ENCODE results near the gene PIK3CB. TPM values are rescaled to one million over a fixed set of nuclear protein-coding genes. Genes with fewer than 3 reads are reported as not detected.
A peak's percentile ranks its signal among the peaks of the same experiment; 100 is the strongest.
"Not testable (repeated sequence)": the region's sequence is repeated elsewhere in the genome, so short reads cannot be mapped to it uniquely, and the experiment has no call there.

Gene PIK3CB
- total RNA-seq, 4 donors from 2014 or later, result 60.2 to 90.0 (median 78.5) TPM

GRCh38 chr3:138829886-138830510, 4.7 kb downstream of the PIK3CB start:
- Histone ChIP-seq H3K9me3 (no peaks in the 10 kb centered on the region), H3K36me3 (no peaks in the 10 kb centered on the region), H3K4me1 (peaks cover 16 to 22% of the 10 kb centered on the region in 2 donors), H3K4me3 (replicated peaks in 1 of 3) (no peak overlapping the region), H3K27me3 (no peaks in the 10 kb centered on the region), H3K27ac (no peak overlapping the region)
- TF ChIP-seq CTCF (IDR thresholded peaks at IDR 0.05) (no peak), POLR2A (IDR thresholded peaks at IDR 0.05) (no peak)
- WGBS, 2 donors, result 93 to 95% methylated on average over 15 of the region's 15 CpGs
- intact Hi-C loops (cut with DNase I), result loop anchor here (10.0 kb wide), 1 partner anchor 85 kb away; no protein-coding TSS in a partner anchor
- no peak for DNase-seq

GRCh38 chr3:138829097-138829496, 5.6 kb downstream of the PIK3CB start:
- TF ChIP-seq CTCF (IDR thresholded peaks at IDR 0.05), result no peak
- no peak for TF ChIP-seq POLR2A (IDR thresholded peaks at IDR 0.05)
- Histone ChIP-seq H3K27me3 (no peaks in the 10 kb centered on the region), H3K4me3 (replicated peaks in 1 of 3) (no peak overlapping the region), H3K4me1 (peaks cover 21 to 31% of the 10 kb centered on the region in 2 donors), H3K36me3 (no peaks in the 10 kb centered on the region), H3K9me3 (no peaks in the 10 kb centered on the region), H3K27ac (no peak overlapping the region)
- intact Hi-C loops (cut with DNase I), result no loop called here
- no peak for DNase-seq
- WGBS, 2 donors, result 95 to 97% methylated on average over 3 of the region's 3 CpGs

- no peak overlapping the region for H3K4me3 ChIP-seq (replicated peaks in 1 of 3)
- intact Hi-C loops (cut with DNase I), result no loop called here
- no peaks in the 10 kb centered on the region for H3K36me3 ChIP-seq
- DNase-seq, result no peak
- TF ChIP-seq POLR2A (IDR thresholded peaks at IDR 0.05) (no peak), CTCF (IDR thresholded peaks at IDR 0.05) (no peak)
- 92 to 96% methylated on average over 7 of the region's 7 CpGs for WGBS, 2 donors
- no peaks in the 10 kb centered on the region for H3K27me3 ChIP-seq
- H3K4me1 ChIP-seq, result peaks cover 20 to 33% of the 10 kb centered on the region in 2 donors
- no peak overlapping the region for H3K27ac ChIP-seq
- no peaks in the 10 kb centered on the region for H3K9me3 ChIP-seq
Observed at GRCh38 chr3:138827222-138827621, 7.5 kb downstream of the PIK3CB start.

GRCh38 chr3:138825336-138825735, 9.4 kb downstream of the PIK3CB start:
- intact Hi-C loops (cut with DNase I), result no loop called here
- peak overlapping the region in 1 of 3 donors; percentile 88 for H3K27ac ChIP-seq
- H3K27me3 ChIP-seq, result no peaks in the 10 kb centered on the region
- H3K9me3 ChIP-seq, result no peaks in the 10 kb centered on the region
- 57 to 94% methylated on average over 2 of the region's 2 CpGs for WGBS, 2 donors
- TF ChIP-seq POLR2A (IDR thresholded peaks at IDR 0.05), result no peak
- TF ChIP-seq CTCF (IDR thresholded peaks at IDR 0.05), result no peak
- no peak overlapping the region for H3K4me3 ChIP-seq (replicated peaks in 1 of 3)
- H3K4me1 ChIP-seq, result peaks cover 14 to 27% of the 10 kb centered on the region in 2 donors
- no peaks in the 10 kb centered on the region for H3K36me3 ChIP-seq
- DNase-seq, result no peak

GRCh38 chr3:138824114-138824506, 10.6 kb downstream of the PIK3CB start:
- H3K4me3 ChIP-seq (replicated peaks in 1 of 3), result no peak overlapping the region
- no peaks in the 10 kb centered on the region for H3K27me3 ChIP-seq
- DNase-seq, result no peak
- WGBS, 2 donors, result 57 to 71% methylated on average over 1 of the region's 1 CpG
- H3K9me3 ChIP-seq, result no peaks in the 10 kb centered on the region
- no peaks in the 10 kb centered on the region for H3K36me3 ChIP-seq
- peak overlapping the region; percentile 88 to 97 (median 88) for H3K27ac ChIP-seq
- TF ChIP-seq CTCF (IDR thresholded peaks at IDR 0.05) (no peak), POLR2A (IDR thresholded peaks at IDR 0.05) (no peak)
- peaks cover 14 to 27% of the 10 kb centered on the region in 2 donors for H3K4me1 ChIP-seq
- intact Hi-C loops (cut with DNase I), result no loop called here

GRCh38 chr3:138820379-138820778, 14.3 kb downstream of the PIK3CB start:
- H3K4me1 ChIP-seq, result peaks cover 19 to 39% of the 10 kb centered on the region in 2 donors
- intact Hi-C loops (cut with DNase I); H3K27ac ChIP-seq; H3K4me3 ChIP-seq (replicated peaks in 1 of 3); DNase-seq; H3K36me3 ChIP-seq; H3K9me3 ChIP-seq; H3K27me3 ChIP-seq: not testable (repeated sequence)
- 99% methylated on average over 4 of the region's 4 CpGs for WGBS, 2 donors

Measured in thyroid gland (tissue), 4 donors.